Dendritic cell treated with granulocyte-macrophage colony-stimulating factor and Interleukin-4, amounts not matched to agents 40 ng/mL and 50 ng/mL, for 4 days (primary cell): Measurements from ENCODE around the gene SLITRK2.

Source experiments
- H3K27ac Mint-ChIP-seq: one replicate; pipeline ENCODE4 v1.8.0; 2022; ENCODE audit warnings: mild to moderate bottlenecking, mixed read lengths
- H3K27me3 Mint-ChIP-seq: one replicate; pipeline ENCODE4 v1.8.0; 2022; ENCODE audit warnings: mild to moderate bottlenecking, mixed read lengths
- H3K36me3 Mint-ChIP-seq: one replicate; pipeline ENCODE4 v1.8.0; 2022; ENCODE audit warnings: low read depth, mixed read lengths
- H3K4me1 Mint-ChIP-seq: one replicate; pipeline ENCODE4 v1.8.0; 2022; ENCODE audit warnings: low read depth, mixed read lengths
- H3K4me3 Mint-ChIP-seq: one replicate; pipeline ENCODE4 v1.8.0; 2022; ENCODE audit warnings: mild to moderate bottlenecking, moderate library complexity, mixed read lengths
- H3K9me3 Mint-ChIP-seq: one replicate; pipeline ENCODE4 v1.8.0; 2022; ENCODE audit warnings: mixed read lengths
- intact Hi-C: fragments of 100-400 bp; cut with micrococcal nuclease; formaldehyde crosslinking; loops from one replicate; pipeline ENCODE4 v1.15.0; 2022

SLITRK2 gene

DNA sequence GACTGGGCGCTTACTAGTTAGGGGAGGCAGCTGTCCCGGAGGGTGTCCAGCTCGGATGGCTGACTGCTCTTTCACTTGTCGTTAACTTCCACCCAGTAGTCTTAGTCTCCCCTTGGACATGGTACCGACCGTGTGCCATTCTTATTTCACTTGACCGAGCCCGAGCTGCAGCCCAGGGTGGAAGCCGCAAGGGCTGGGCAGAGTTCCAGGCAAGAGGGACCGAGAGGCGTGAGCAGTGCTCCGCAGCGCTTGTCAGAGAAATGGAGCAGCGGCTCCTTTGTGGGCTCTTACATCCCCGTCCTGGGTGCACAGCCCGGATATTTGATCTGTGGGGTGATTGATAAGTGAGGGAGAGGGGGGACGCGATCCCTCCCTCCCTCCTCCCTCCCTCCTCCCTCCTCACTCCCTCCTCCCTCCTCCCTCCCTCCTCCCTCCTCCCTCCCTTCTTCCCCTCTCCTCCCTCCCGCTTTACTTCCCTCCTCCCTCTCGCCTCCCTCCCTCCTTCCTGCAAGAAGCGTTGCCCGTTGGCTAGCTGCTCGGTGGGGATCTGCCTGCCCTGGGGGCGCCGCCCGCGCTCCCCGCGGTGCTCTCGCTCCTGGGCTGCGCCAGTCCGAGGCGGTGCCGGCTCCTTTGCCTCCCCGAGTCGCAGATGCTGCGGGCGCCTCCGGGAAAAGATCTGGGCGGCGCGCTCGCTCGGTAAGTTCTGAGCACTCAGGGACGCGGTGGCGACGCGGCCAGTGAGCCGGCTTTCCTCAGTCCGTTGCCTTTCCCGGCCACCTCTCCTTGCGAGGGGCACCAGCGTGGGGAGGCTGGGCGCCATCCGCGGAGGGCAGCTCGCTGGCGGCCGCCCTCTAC, at the start of gene SLITRK2:
SLITRK2 (plus strand) TSS at position 499 of the 855 bp plus-strand sequence. CDS start 4,597 bp downstream, outside the sequence.
- Mint-ChIP-seq H3K36me3 (no peaks in the 10 kb centered on the region), H3K9me3 (no peaks in the 10 kb centered on the region), H3K27me3 (peaks cover 60% of the 10 kb centered on the region), H3K4me3 (no peak within 1 kb of the TSS), H3K4me1 (no peaks in the 10 kb centered on the region), H3K27ac (no peak within 1 kb of the TSS)
- intact Hi-C loops: no loop called here

GRCh38 chrX:145773006-145773405, 44.6 kb upstream of the SLITRK2 start:
- H3K36me3 Mint-ChIP-seq: no peaks in the 10 kb centered on the region
- no peaks in the 10 kb centered on the region for H3K27me3 Mint-ChIP-seq

DNA sequence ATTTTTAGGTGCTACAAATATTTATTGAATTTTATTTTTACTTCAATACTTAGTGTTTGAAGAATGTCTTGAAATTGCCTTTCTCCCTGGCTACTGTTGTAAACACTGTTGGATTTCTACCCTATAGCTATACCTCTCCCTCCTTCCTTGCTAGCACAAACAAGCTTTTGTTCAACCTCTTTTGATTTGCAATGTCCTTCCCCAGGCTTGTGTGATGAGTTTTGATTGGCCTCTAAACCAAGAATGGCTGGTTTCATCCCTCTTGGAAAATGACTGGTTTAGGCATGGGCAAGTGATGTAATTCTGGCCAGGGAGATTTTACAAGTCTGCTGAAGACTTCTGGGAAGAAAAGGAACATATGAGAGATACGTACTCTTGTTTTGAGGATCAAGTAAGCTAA, 25.3 kb upstream of the SLITRK2 start:
- Mint-ChIP-seq H3K27me3 (no peaks in the 10 kb centered on the region), H3K4me3 (no peak overlapping the region), H3K4me1 (no peaks in the 10 kb centered on the region), H3K9me3 (no peaks in the 10 kb centered on the region), H3K27ac (no peak overlapping the region), H3K36me3 (no peaks in the 10 kb centered on the region)
- intact Hi-C loops: no loop called here

More at GRCh38 chrX:145773006-145773405, 44.6 kb upstream of the SLITRK2 start:
- no peak overlapping the region for H3K27ac Mint-ChIP-seq
- H3K4me3 Mint-ChIP-seq: no peak overlapping the region
- H3K4me1 Mint-ChIP-seq: no peaks in the 10 kb centered on the region
- H3K9me3 Mint-ChIP-seq: no peaks in the 10 kb centered on the region
- intact Hi-C loops: no loop called here

- intact Hi-C loops: no loop called here
- no peaks in the 10 kb centered on the region for H3K4me1 Mint-ChIP-seq
These were observed 14.1 kb upstream of the SLITRK2 start for GRCh38 chrX:145803508-145803907.

GRCh38 chrX:145813081-145813480, 4.5 kb upstream of the SLITRK2 start:
- Mint-ChIP-seq H3K4me1 (no peaks in the 10 kb centered on the region), H3K4me3 (no peak overlapping the region), H3K9me3 (no peaks in the 10 kb centered on the region), H3K27ac (no peak overlapping the region), H3K36me3 (no peaks in the 10 kb centered on the region), H3K27me3 (peaks cover 17% of the 10 kb centered on the region)
- intact Hi-C loops: no loop called here

More at GRCh38 chrX:145803508-145803907, 14.1 kb upstream of the SLITRK2 start:
- Mint-ChIP-seq H3K27me3 (no peaks in the 10 kb centered on the region), H3K9me3 (no peaks in the 10 kb centered on the region), H3K27ac (no peak overlapping the region), H3K4me3 (no peak overlapping the region), H3K36me3 (no peaks in the 10 kb centered on the region)

GRCh38 chrX:145816601-145817315, 871 bp upstream of the SLITRK2 start:
- intact Hi-C loops: no loop called here
- no peaks in the 10 kb centered on the region for H3K4me1 Mint-ChIP-seq
- no peaks in the 10 kb centered on the region for H3K36me3 Mint-ChIP-seq
- no peak overlapping the region for H3K4me3 Mint-ChIP-seq
- no peak overlapping the region for H3K27ac Mint-ChIP-seq
- peaks cover 52% of the 10 kb centered on the region for H3K27me3 Mint-ChIP-seq
- no peaks in the 10 kb centered on the region for H3K9me3 Mint-ChIP-seq

GRCh38 chrX:145818186-145819113, 821 bp downstream of the SLITRK2 start:
- Mint-ChIP-seq H3K4me3 (no peak overlapping the region), H3K4me1 (no peaks in the 10 kb centered on the region), H3K36me3 (no peaks in the 10 kb centered on the region), H3K9me3 (no peaks in the 10 kb centered on the region), H3K27ac (no peak overlapping the region), H3K27me3 (peaks cover 67% of the 10 kb centered on the region)
- intact Hi-C loops: no loop called here

DNA sequence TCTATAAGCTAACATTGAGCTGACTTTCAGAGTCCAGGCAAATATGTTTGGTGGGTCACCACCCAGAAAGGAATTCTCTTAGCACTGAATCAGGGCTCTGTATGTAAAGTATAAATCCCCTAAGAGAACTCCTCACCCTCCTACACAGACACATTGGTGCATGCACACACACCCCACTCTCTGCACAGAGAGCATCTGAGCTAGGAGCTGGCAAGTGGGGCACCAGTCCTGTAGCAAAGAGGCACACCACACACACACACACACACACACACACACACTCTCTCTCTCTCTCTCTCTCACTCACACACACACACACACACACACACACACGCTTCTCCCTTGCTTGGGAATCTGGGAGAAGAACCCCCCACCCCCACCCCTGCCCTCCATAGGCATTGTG, 3.2 kb downstream of the SLITRK2 start:
- intact Hi-C loops: no loop called here

GRCh38 chrX:145821291-145821897, 3.8 kb downstream of the SLITRK2 start:
- no peak overlapping the region for H3K4me3 Mint-ChIP-seq
- H3K27ac Mint-ChIP-seq: no peak overlapping the region
- no peaks in the 10 kb centered on the region for H3K4me1 Mint-ChIP-seq
- peaks cover 65% of the 10 kb centered on the region for H3K27me3 Mint-ChIP-seq
- intact Hi-C loops: no loop called here
- H3K36me3 Mint-ChIP-seq: no peaks in the 10 kb centered on the region
- H3K9me3 Mint-ChIP-seq: no peaks in the 10 kb centered on the region

More for the DNA sequence above, 3.2 kb downstream of the SLITRK2 start:
- Mint-ChIP-seq H3K27me3 (peaks cover 67% of the 10 kb centered on the region), H3K27ac (no peak overlapping the region), H3K9me3 (no peaks in the 10 kb centered on the region), H3K4me1 (no peaks in the 10 kb centered on the region), H3K4me3 (no peak overlapping the region), H3K36me3 (no peaks in the 10 kb centered on the region)

GRCh38 chrX:145821898-145822571, 4.4 kb downstream of the SLITRK2 start:
- Mint-ChIP-seq H3K4me3 (no peak overlapping the region), H3K9me3 (no peaks in the 10 kb centered on the region), H3K27me3 (peaks cover 59% of the 10 kb centered on the region), H3K4me1 (no peaks in the 10 kb centered on the region), H3K36me3 (no peaks in the 10 kb centered on the region), H3K27ac (no peak overlapping the region)
- intact Hi-C loops: no loop called here

- intact Hi-C loops: no loop called here
- Mint-ChIP-seq H3K36me3 (no peaks in the 10 kb centered on the region), H3K27me3 (peaks cover 49% of the 10 kb centered on the region), H3K9me3 (no peaks in the 10 kb centered on the region), H3K27ac (no peak overlapping the region), H3K4me1 (no peaks in the 10 kb centered on the region), H3K4me3 (no peak overlapping the region)
These were observed 5.5 kb downstream of the SLITRK2 start for GRCh38 chrX:145823132-145823531.

- H3K9me3 Mint-ChIP-seq: no peaks in the 10 kb centered on the region
- intact Hi-C loops: no loop called here
- H3K36me3 Mint-ChIP-seq: no peaks in the 10 kb centered on the region
- no peak overlapping the region for H3K4me3 Mint-ChIP-seq
- no peaks in the 10 kb centered on the region for H3K4me1 Mint-ChIP-seq
- no peak overlapping the region for H3K27ac Mint-ChIP-seq
- peaks cover 24% of the 10 kb centered on the region for H3K27me3 Mint-ChIP-seq
These were observed 8.3 kb downstream of the SLITRK2 start for GRCh38 chrX:145825896-145826295.

DNA sequence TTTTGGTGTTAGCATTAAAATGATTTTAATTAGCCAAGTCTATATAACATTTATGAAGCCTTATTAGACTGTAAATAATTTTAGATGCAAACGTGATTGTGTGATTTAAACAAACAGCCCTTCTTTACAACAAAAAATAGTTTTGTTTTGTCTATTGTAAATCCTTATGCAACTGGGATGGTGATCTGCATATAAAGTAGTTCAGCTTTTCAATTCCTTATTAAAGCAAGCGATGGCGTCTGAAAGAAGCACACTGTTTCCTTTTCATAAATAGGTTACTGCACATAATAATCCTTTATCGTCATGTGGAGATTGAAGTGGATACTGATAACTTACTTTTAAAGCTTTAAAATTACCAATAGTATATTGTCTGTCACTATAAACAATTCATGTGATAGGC, 8.8 kb downstream of the SLITRK2 start:
- Mint-ChIP-seq H3K27ac (no peak overlapping the region), H3K27me3 (peaks cover 18% of the 10 kb centered on the region), H3K4me1 (no peaks in the 10 kb centered on the region), H3K36me3 (no peaks in the 10 kb centered on the region), H3K4me3 (no peak overlapping the region), H3K9me3 (no peaks in the 10 kb centered on the region)
- intact Hi-C loops: no loop called here
